NOMO-1 treated with dmso at 0.1 percent for 144 hours (cell line): Measurements from ENCODE around the gene ARHGEF37.

ENCODE experiments used
- DNase-seq: peaks from one replicate; lab custom pipeline; 2025; ENCODE audit not compliant: unreplicated experiment; lab: John Stamatoyannopoulos, UW

Gene ARHGEF37

DNA sequence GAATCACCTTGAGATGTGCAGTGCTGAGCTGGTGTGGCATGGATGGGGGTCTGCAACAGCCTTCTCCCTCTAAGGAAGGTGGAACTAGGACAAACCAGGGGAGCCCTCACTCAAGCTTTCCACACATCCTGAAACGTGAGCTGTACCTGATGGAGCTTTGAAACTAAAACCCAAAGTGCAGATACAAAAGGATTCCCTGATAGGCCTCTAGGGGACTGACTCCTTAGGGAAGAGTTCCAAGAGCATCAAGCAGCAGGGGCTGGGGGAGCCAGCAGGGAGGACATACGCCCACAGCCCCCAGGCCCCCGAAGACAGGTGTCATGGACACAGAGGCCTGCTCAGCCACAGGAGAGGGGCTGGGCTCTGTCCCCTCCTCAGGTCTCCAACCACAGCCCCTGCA is 17.7 kb downstream of the ARHGEF37 start:
- no peak for DNase-seq

GRCh38 chr5:149599375-149599774 is 18.1 kb downstream of the ARHGEF37 start:
- DNase-seq: no peak

DNA sequence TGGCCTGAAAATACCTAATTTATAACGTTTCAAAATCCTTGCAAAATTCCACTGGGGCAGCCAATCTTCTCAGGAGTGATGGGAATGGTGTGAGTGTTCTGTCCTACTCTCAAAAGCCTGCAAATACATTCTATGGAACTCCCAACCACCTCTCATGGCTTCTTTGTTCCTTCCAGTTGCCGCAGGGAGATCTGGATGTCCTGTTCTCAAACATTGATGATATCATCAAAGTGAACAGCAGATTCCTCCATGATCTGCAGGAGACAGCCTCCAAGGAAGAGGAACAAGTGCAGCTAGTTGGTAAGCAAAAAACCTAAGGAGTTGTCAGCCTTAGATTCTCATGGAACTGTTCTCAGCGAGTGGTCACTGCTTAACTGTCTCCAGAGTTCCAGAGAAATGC is 19.6 kb downstream of the ARHGEF37 start:
- DNase-seq: no peak

GRCh38 chr5:149603210-149603609 is 21.9 kb downstream of the ARHGEF37 start:
- DNase-seq: no peak

GRCh38 chr5:149603920-149604319 is 22.6 kb downstream of the ARHGEF37 start:
- no peak for DNase-seq

GRCh38 chr5:149604321-149604720 is 23.0 kb downstream of the ARHGEF37 start:
- no peak for DNase-seq

DNA sequence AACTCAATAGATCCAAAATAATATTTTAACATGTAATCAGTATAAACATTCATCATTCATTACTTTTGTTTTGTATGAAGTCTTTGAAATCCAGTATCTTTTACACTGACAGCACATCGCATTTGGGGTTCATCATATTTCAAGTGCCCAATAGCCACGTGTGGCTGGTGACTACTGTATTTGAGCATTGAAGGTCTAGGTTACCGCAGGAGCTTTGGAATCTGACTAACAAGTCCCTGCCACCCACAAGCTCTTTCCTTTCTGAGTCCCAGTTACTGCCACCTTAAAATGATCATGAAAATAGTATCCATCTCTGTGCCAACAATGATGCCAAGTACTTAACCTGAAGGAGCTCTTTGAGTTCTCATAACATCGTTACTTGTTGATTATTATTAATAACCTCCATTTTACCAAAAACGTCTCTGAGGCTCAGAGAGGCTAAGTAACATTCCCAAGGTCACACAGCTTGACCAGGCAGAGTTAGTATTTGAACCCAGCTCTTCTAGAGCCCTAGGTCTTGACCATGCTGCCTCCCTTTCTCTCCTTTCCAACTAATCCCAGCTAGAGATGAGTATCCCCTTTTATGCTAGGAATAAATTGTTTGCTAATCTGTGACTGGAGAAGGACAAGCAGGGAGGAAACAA is 24.2 kb downstream of the ARHGEF37 start:
- DNase-seq: no peak

GRCh38 chr5:149605998-149606724 is 24.9 kb downstream of the ARHGEF37 start:
- no peak for DNase-seq

DNA sequence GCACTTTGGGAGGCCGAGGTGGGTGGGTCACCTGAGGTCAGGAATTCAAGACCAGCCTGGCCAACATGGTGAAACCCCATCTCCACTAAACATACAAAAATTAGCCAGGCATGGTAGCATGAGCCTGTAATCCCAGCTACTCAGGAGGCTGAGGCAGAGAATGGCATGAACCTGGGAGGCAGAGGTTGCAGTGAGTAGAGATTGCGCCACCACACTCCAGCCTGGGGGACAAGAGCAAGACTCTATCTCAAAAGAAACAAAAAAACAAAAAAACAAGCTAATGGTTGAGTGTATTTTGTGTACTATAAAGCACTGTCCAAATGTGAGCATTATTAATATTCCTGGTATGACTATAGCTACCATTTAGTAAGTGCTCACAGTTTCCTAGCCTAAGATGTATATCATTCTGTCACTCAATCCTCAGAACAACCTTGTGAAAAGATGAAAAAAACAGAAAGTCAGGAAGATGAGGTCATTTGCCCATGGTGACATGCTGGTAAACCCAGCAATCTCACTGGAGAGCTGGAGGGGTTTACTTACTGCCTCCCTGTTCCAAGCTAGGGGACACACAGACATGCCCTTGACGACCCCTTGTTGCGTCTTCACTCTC is 27.7 kb downstream of the ARHGEF37 start:
- no peak for DNase-seq

- DNase-seq: no peak
Measured at GRCh38 chr5:149609640-149610219, 28.4 kb downstream of the ARHGEF37 start.

DNA sequence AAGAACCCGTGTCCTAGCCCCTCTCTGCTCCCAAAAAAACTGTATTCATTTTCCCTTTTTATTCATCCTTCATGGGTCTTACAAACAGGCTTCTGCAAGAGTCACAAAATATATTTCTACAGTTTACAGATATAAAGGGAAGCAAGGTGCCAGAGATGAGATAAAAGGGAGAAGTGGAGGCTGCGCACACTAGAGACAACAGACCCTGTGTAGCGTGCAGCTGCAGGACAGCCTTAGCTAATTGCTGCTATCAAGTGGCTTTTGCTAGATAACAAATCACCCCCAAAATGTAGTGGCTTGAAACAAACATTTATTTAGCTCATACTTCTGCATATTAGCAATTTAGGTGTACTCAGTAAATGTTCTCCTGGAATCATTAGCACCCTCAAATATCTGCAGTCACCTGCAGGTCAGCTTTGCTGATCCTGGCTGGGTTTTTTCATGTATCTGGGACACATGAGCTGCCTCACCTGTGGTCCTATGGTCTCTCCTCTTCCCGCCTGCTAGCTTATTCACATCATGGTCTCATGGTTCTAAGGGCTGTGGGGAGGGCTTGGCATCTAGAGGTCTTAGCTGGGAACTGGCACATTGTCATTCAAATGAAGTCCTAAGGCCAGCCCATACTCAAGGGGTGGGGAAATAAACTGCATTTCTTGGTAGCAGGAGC is 29.4 kb downstream of the ARHGEF37 start:
- DNase-seq: no peak

DNA sequence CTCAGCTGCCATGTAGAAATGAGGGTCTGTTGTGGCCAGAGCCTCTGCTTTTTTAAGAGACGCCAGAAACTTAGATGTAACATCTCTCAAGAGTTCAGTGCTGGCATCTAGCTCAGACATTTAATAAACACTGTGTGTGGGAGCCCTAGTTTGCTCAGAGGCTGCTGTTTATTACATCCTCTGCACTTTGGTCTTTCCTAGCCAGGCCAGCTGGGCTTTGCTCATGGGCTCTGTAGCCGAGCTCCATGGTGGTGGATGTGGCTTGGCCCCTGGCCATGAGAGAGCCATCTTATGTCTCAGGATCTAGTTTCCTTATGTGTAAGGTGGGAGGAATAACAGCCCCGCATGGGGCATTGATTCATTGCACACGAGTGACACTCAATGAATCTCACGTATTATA is 30.0 kb downstream of the ARHGEF37 start:
- DNase-seq: no peak

DNA sequence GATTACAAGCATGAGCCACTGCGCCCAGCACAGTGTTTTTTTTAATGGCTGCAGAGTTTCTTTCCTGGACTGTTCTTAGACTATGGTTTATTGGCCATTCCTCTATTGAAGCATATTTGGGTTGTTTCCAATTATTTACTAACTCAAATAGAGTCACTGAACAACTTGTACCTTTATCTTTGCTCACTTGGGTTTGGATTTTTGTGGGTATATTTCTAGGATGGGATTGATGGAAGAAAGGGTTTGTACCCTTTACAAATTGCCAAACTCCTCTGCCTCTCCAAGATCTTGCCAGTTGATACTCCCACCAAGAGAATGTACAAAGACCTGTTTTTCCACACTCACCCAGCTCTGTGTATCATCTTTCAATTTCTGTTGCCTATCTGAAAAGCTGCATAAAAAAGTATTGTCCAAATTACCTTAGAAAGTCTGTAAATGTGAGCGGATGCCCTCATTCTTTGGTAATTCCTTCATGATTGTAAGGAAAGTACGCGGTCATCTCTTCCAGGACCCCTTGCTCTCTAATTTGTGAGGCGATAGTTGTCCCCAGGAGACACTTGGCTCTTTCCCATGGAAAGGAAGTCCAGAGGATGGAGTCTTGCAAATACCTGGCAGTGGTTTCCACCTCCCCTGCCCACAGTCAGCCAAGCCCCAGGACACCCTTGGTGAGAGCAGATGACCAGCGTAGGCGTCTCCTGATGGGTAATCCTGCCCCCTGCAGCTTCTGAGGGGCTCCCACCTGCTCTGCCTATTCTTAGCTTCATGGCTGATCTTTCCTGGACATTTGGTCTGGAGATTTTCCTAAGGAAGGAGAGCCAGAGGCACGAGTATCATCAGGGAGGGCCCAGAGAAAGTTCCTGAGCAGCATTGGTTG is 33.0 kb downstream of the ARHGEF37 start:
- no peak for DNase-seq

DNA sequence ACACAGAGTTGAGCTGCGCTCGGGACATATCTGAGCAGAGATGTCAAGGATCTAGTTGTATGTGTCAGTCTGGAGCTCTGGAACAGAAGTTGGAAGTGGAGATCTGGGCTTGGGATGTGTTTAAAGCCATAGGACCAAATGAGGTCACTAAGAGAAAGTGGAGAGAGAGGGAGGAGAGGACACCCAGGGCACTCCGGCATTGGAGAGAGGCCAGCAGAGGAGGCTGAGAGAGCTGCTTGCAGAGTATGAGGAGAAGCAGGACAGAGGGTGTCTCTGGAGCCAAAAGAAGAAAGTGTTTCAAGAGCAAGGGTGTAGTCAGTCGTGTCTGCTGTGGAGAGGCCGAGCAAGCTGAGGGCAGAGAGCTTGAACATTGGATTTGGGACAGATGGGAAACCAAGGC is 34.7 kb downstream of the ARHGEF37 start:
- no peak for DNase-seq

DNA sequence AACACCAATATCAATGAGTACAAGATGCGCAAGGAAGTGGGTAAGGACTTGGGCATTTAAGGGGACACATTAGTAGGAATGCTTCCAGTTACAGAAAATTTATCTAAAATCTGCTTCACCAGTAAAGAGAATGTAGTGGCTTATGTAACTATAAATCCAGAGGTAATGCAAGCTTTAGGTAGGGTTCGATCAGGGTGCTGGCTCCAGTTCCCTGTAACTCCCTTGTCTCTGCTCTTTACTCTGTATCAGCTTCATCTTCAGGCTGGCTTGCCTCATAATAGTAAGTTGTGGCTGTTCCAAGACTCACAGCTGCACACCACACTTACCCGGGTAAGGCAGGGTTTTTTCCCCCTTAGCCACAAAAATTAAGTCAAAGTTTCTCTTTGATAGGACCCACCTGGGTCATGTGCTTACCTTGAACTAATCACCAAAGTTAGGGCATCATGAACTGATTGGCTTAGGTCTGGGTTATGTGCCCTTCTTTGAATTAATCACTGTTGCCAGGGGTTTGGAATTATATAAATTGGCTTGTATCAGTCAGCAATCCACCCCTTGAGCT is 35.5 kb downstream of the ARHGEF37 start:
- no peak for DNase-seq

- no peak for DNase-seq
Measured at GRCh38 chr5:149617760-149618306, 36.5 kb downstream of the ARHGEF37 start.

DNA sequence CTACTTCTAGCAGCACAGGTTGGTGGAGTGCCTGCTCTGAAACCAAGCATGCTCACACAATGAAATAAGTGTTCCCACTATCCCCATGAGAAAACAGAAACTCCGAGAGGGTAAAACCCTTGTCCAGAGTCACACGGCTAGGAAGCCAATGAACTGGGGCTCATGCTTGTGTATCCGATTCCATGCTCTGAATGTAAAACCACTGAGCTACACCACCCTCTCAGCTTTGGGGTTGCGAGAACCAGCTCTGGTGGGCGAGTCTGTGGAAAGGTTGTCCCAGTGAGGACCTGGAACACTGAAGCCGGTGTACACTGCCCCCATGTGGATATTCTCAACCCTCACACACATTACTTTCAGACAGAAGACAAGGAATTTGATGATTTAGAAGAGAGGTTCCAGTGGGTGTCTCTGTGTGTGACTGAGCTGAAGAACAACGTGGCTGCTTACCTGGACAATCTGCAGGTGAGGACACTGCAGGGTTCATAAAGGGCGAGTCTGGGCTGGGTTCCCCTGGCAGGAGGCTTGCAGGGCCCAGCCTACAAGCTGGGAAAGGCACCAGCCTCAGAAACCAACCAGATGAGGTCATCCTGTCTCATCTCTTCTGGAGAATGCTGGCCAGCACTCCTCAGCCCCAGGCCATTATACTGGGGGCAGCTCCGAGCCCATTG is 37.4 kb downstream of the ARHGEF37 start:
- no peak for DNase-seq

- DNase-seq: no peak
Measured at GRCh38 chr5:149621415-149622098, 40.3 kb downstream of the ARHGEF37 start.

DNA sequence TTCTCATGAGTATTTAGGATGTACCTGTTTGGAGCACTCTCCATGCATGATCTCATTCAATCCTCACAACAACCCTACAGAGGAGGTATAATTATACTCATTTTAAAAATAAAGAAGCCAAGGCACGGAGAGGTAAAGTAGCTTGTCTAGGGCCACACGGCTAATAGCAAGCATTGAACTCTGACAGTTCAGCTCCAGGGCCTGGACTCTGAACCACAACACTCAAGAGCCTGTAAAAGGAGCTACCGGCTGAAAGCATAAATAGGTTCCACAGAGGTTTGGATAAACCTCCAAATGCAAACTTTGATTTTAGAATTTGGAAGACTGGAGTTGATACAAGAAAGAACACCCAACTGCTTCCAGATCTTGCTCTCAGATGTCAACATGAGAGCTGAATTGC is 41.2 kb downstream of the ARHGEF37 start:
- no peak for DNase-seq
